ENCODE measurements around the gene FBXW7. TPM values are rescaled to one million over a fixed set of nuclear protein-coding genes. Genes with fewer than 3 reads are reported as not detected.

The FBXW7 gene
- total RNA-seq, 1 donor from 2014 or later: 23.3 TPM

DNA sequence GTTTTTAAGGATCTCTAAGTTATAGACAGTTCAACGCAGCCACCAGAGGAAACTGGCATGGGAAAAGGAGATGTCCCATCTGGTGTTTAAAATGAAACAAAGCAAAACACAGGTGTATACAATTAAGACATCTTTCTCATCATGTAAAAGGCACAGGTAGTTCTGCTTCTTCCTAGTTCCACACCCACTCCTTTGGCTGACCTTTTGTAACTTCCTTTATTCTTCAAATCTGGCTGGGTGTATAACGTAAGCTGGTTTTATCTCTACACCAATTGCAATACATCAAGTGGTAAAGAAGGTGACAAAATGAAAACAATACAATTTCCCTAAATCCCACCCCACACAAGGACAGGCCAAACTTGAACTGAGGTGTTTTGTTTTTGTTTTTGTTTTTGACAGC is 27.3 kb upstream of the FBXW7 start:
- Mint-ChIP-seq H3K4me3 (ENCODE audit: unreplicated experiment) (no peak overlapping the region), H3K36me3 (ENCODE audit: low read depth) (no peaks in the 10 kb centered on the region), H3K9me3 (ENCODE audit: low read depth) (no peaks in the 10 kb centered on the region), H3K27me3 (ENCODE audit: low read depth) (peaks cover 3% of the 10 kb centered on the region), H3K4me1 (ENCODE audit: low read depth) (no peaks in the 10 kb centered on the region), H3K27ac (ENCODE audit: unreplicated experiment) (no peak overlapping the region)
- TF ChIP-seq, protein P1, sequence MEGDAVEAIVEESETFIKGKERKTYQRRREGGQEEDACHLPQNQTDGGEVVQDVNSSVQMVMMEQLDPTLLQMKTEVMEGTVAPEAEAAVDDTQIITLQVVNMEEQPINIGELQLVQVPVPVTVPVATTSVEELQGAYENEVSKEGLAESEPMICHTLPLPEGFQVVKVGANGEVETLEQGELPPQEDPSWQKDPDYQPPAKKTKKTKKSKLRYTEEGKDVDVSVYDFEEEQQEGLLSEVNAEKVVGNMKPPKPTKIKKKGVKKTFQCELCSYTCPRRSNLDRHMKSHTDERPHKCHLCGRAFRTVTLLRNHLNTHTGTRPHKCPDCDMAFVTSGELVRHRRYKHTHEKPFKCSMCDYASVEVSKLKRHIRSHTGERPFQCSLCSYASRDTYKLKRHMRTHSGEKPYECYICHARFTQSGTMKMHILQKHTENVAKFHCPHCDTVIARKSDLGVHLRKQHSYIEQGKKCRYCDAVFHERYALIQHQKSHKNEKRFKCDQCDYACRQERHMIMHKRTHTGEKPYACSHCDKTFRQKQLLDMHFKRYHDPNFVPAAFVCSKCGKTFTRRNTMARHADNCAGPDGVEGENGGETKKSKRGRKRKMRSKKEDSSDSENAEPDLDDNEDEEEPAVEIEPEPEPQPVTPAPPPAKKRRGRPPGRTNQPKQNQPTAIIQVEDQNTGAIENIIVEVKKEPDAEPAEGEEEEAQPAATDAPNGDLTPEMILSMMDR (IDR thresholded peaks at IDR 0.05): no peak
- DNase-seq (ENCODE audit: low spot score): no peak

DNA sequence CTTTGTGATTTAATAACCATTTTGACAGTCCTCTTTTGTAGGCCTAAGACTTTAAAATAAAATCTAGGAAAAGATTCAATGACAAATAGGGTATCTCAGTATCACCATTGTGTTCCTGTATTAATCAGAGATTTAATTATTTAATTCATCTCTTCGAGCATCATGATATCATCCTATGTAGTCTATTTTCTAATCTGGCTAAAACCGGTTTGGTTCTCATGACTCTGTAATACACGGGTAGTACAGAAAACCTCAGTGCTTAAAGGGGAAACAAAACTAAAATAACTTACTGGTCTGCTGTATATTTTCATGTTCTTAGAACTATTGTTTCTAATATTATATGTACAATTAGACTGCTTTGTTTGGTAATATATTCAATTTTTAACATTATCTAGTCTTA is 23.7 kb upstream of the FBXW7 start:
- Mint-ChIP-seq H3K4me1 (ENCODE audit: low read depth) (no peaks in the 10 kb centered on the region), H3K9me3 (ENCODE audit: low read depth) (no peaks in the 10 kb centered on the region), H3K27me3 (ENCODE audit: low read depth) (no peaks in the 10 kb centered on the region), H3K4me3 (ENCODE audit: unreplicated experiment) (no peak overlapping the region), H3K27ac (ENCODE audit: unreplicated experiment) (no peak overlapping the region), H3K36me3 (ENCODE audit: low read depth) (no peaks in the 10 kb centered on the region)
- DNase-seq (ENCODE audit: low spot score): no peak
- TF ChIP-seq, protein P1 (IDR thresholded peaks at IDR 0.05): no peak

DNA sequence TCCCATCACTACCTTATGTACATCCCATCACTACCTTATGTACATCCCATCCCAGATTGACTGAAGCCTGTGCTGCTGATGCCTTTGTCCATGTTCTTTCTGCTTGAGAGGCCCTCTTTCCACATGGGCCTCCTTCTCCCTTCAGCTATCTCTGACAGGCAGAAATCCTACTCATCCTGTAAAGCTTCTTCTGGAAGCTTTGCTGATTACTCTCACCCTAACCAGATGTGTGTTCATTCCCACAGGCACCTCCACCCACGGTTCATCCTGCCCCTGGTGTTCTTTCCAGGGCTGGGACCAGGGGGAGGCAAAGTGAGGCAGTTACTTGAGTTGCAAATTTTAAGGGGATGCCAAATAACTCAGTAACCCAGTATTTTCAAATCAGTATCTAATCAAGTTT is 22.5 kb upstream of the FBXW7 start:
- H3K9me3 Mint-ChIP-seq (ENCODE audit: low read depth): no peaks in the 10 kb centered on the region
- TF ChIP-seq, protein P1 (IDR thresholded peaks at IDR 0.05): no peak
- no peaks in the 10 kb centered on the region for H3K36me3 Mint-ChIP-seq (ENCODE audit: low read depth)
- no peak overlapping the region for H3K27ac Mint-ChIP-seq (ENCODE audit: unreplicated experiment)
- no peak for DNase-seq (ENCODE audit: low spot score)
- no peaks in the 10 kb centered on the region for H3K4me1 Mint-ChIP-seq (ENCODE audit: low read depth)
- H3K4me3 Mint-ChIP-seq (ENCODE audit: unreplicated experiment): no peak overlapping the region
- H3K27me3 Mint-ChIP-seq (ENCODE audit: low read depth): no peaks in the 10 kb centered on the region

DNA sequence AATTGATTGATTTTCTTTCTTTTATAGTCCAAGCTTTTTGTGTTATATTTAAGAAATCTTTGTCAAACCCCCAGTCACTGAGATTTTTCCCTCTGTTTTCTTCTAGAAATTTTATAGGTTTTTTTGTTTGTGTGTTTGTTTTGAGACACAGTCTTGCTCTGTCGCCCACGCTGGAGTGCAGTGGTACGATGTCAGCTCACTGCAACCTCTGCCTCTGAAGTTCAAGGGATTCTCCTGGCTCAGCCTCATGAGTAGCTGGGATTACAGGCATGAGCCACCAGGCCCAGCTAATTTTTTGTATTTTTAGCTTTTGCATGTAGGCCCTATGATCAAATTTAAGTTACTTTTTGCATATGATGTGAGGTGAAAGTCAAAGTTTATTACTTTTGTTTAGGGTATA is 20.9 kb upstream of the FBXW7 start:
- TF ChIP-seq, protein P1 (IDR thresholded peaks at IDR 0.05): no peak
- Mint-ChIP-seq H3K27ac (ENCODE audit: unreplicated experiment) (no peak overlapping the region), H3K4me3 (ENCODE audit: unreplicated experiment) (no peak overlapping the region), H3K36me3 (ENCODE audit: low read depth) (no peaks in the 10 kb centered on the region), H3K27me3 (ENCODE audit: low read depth) (no peaks in the 10 kb centered on the region), H3K9me3 (ENCODE audit: low read depth) (no peaks in the 10 kb centered on the region), H3K4me1 (ENCODE audit: low read depth) (no peaks in the 10 kb centered on the region)
- no peak for DNase-seq (ENCODE audit: low spot score)

DNA sequence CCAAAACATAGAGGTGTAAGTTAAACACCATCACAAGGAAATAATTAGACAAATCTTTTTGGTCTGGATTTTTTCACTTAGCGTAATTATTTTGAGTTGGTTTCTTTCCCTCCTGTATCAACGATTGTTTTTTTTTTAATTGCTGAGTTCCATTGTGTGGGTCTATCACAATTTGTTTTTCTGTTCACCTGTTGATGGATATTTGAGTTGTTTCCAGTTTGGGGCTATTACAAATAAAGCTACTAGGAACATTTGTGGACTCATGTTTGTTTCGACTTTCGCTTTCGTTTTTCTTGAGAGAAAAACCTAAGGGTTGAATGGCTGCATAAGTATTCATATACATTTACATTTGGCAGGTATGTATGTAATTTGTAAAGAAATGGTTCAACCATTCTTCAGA is 20.4 kb upstream of the FBXW7 start:
- no peak overlapping the region for H3K27ac Mint-ChIP-seq (ENCODE audit: unreplicated experiment)
- TF ChIP-seq, protein P1 (IDR thresholded peaks at IDR 0.05): no peak
- no peaks in the 10 kb centered on the region for H3K36me3 Mint-ChIP-seq (ENCODE audit: low read depth)
- no peaks in the 10 kb centered on the region for H3K27me3 Mint-ChIP-seq (ENCODE audit: low read depth)
- no peaks in the 10 kb centered on the region for H3K9me3 Mint-ChIP-seq (ENCODE audit: low read depth)
- no peaks in the 10 kb centered on the region for H3K4me1 Mint-ChIP-seq (ENCODE audit: low read depth)
- DNase-seq (ENCODE audit: low spot score): no peak
- no peak overlapping the region for H3K4me3 Mint-ChIP-seq (ENCODE audit: unreplicated experiment)

Measured in chondrocyte (in vitro differentiated cells).